ENCODE data around the gene THOP1. TPM values are rescaled to one million over a fixed set of nuclear protein-coding genes. Genes with fewer than 3 reads are reported as not detected.

Gene THOP1
- total and polyA plus RNA-seq, 10 of the 15 experiments (the other 5 are each of a cell fraction or from before 2014, with no cell fraction given) = 1.9 to 270 (median 169) TPM

GRCh38 chr19:2863816-2864215 is 78.5 kb downstream of the THOP1 start:
- intact Hi-C loops (cut with micrococcal nuclease; ENCODE audit: unreplicated experiment) = no loop called here
- ATAC-seq (no peak), FAIRE-seq (no peak), DNase-seq (ENCODE audit: low read depth, low spot score) (no peak)
- H3K36me3 ChIP-seq (ENCODE audit: control insufficient read depth in 2 of 2, insufficient read depth in 2 of 2, low read length in 1 of 2) = no peaks in the 10 kb centered on the region
- RAD21 ChIA-PET (ENCODE audit: unreplicated experiment) = interaction anchor here (0.7 kb wide), 1 partner anchor 211 kb away, joined by 4 read pairs; no protein-coding TSS in a partner anchor
- TF ChIP-seq SRF (IDR thresholded peaks at IDR 0.05; ENCODE audit: low read depth in 2 of 2, low read length in 2 of 2) = no peak
- TF ChIP-seq RAD21 (IDR thresholded peaks at IDR 0.05; ENCODE audit: insufficient read depth, low read depth, low read length) = no peak
- no peaks in the 10 kb centered on the region for H3K4me1 ChIP-seq (ENCODE audit: control insufficient read depth, insufficient read depth, low read length)
- no peaks in the 10 kb centered on the region for H3K27me3 ChIP-seq (replicated peaks in 1 of 2; ENCODE audit: control insufficient read depth in 2 of 2, insufficient read depth in 2 of 2, low read length in 1 of 2)
- POLR2A ChIA-PET = interaction anchor here (0.6 kb wide), 1 partner anchor 488 kb away, joined by 3 read pairs; no protein-coding TSS in a partner anchor
- CTCF ChIA-PET = no interaction called here
- H3K27ac ChIP-seq (ENCODE audit: control insufficient read depth, insufficient read depth) = no peak overlapping the region
- H3K9me3 ChIP-seq (replicated peaks; ENCODE audit: control insufficient read depth, insufficient read depth, low read length) = peaks cover 2% of the 10 kb centered on the region; the same call in 2 of the 3 replicates
- no peak overlapping the region for H3K4me2 ChIP-seq (ENCODE audit: control insufficient read depth, insufficient read depth)
- no peaks in the 10 kb centered on the region for H3K79me2 ChIP-seq (ENCODE audit: control insufficient read depth, insufficient read depth, low read length)
- H3K4me3 ChIP-seq = no peak overlapping the region
- no TSS peak for BruUV-seq (replicated peaks)
- H4K20me1 ChIP-seq (ENCODE audit: control insufficient read depth, insufficient read depth) = no peaks in the 10 kb centered on the region
- WGBS (ENCODE audit: insufficient coverage, insufficient replicate concordance, low lambda C conversion rate, missing lambda C conversion rate) = 62% methylated on average over 10 of the region's 10 CpGs
- SMC1A ChIA-PET (ENCODE audit: uncharacterized antibody, unreplicated experiment) = no interaction called here
- H3K9ac ChIP-seq (ENCODE audit: control insufficient read depth, insufficient read depth, low read length) = no peak overlapping the region
- no peak overlapping the region for H2AFZ ChIP-seq (ENCODE audit: control insufficient read depth, low read depth, low read length)
- in situ Hi-C loops (cut with MboI) = no loop called here

Other genes with a start within 250 kb of the THOP1 start
Only the 7 nearest of the 11 such genes appear.
- 2.7 and 3.8 TPM in 2 replicates for gene GNG7, start 82.8 kb upstream of the THOP1 start, total RNA-seq (2014; rRNA removed)
- 5.3 and 5.4 TPM in 2 replicates for gene GNG7, start 82.8 kb upstream of the THOP1 start, total RNA-seq (2014; rRNA removed; fragmentation: Illumina TruSeq; extraction: Trizol)
- gene GNG7, start 82.8 kb upstream of the THOP1 start, total RNA-seq (2021) = 13.6 and 14.0 TPM in 2 replicates
- gene GNG7, start 82.8 kb upstream of the THOP1 start, polyA plus RNA-seq (2011; rRNA removed) = 1.8 and 1.9 TPM in 2 replicates
- 6.9 and 7.8 TPM in 2 replicates for gene GNG7, start 82.8 kb upstream of the THOP1 start, polyA plus RNA-seq (2014; fragmentation: Illumina TruSeq; extraction: Trizol)
- gene GNG7, start 82.8 kb upstream of the THOP1 start, polyA plus RNA-seq (2014; fragmentation: Nextera tagmentation; extraction: Ambion mirVana) = 1 to 10 TPM; 3.7 to 5.1 TPM
- gene GNG7, start 82.8 kb upstream of the THOP1 start, polyA plus RNA-seq (2014; rRNA removed) = 11.7 and 13.4 TPM in 2 replicates
- gene GNG7, start 82.8 kb upstream of the THOP1 start, polyA plus RNA-seq (2016; fragmentation: Nextera tagmentation; extraction: Ambion mirVana) = 10 to 100 TPM in 1 of 2 experiments, 1 to 10 TPM in 1; 9.8 to 10.6 TPM
- not detected in 2 replicates for gene DIRAS1, start 64.1 kb upstream of the THOP1 start, total RNA-seq (2014; rRNA removed)
- 0.09 TPM in 1 of 2 replicates, not detected in the other for gene DIRAS1, start 64.1 kb upstream of the THOP1 start, total RNA-seq (2014; rRNA removed; fragmentation: Illumina TruSeq; extraction: Trizol)
- 0.18 and 0.48 TPM in 2 replicates for gene DIRAS1, start 64.1 kb upstream of the THOP1 start, total RNA-seq (2021)
- 0.03 and 0.05 TPM in 2 replicates for gene DIRAS1, start 64.1 kb upstream of the THOP1 start, polyA plus RNA-seq (2011; rRNA removed)
- 0.07 TPM in 1 of 2 replicates, not detected in the other for gene DIRAS1, start 64.1 kb upstream of the THOP1 start, polyA plus RNA-seq (2014; fragmentation: Illumina TruSeq; extraction: Trizol)
- gene DIRAS1, start 64.1 kb upstream of the THOP1 start, polyA plus RNA-seq (2014; fragmentation: Nextera tagmentation; extraction: Ambion mirVana) = not detected
- gene DIRAS1, start 64.1 kb upstream of the THOP1 start, polyA plus RNA-seq (2014; rRNA removed) = 0.08 TPM in 1 of 2 replicates, not detected in the other
- under 1 TPM; 0.04 to 0.13 TPM for gene DIRAS1, start 64.1 kb upstream of the THOP1 start, polyA plus RNA-seq (2016; fragmentation: Nextera tagmentation; extraction: Ambion mirVana)
- 46.0 and 50.2 TPM in 2 replicates for gene SLC39A3, start 45.5 kb upstream of the THOP1 start, total RNA-seq (2014; rRNA removed)
- gene SLC39A3, start 45.5 kb upstream of the THOP1 start, total RNA-seq (2014; rRNA removed; fragmentation: Illumina TruSeq; extraction: Trizol) = 31.2 and 33.7 TPM in 2 replicates
- 48.4 and 52.1 TPM in 2 replicates for gene SLC39A3, start 45.5 kb upstream of the THOP1 start, total RNA-seq (2021)
- gene SLC39A3, start 45.5 kb upstream of the THOP1 start, polyA plus RNA-seq (2011; rRNA removed) = 18.7 and 29.6 TPM in 2 replicates
- gene SLC39A3, start 45.5 kb upstream of the THOP1 start, polyA plus RNA-seq (2014; fragmentation: Illumina TruSeq; extraction: Trizol) = 20.9 and 59.4 TPM in 2 replicates
- gene SLC39A3, start 45.5 kb upstream of the THOP1 start, polyA plus RNA-seq (2014; fragmentation: Nextera tagmentation; extraction: Ambion mirVana) = 1 to 10 TPM in 1 of 2 experiments, under 1 TPM in 1; 0.63 to 1.1 TPM
- 54.5 and 54.9 TPM in 2 replicates for gene SLC39A3, start 45.5 kb upstream of the THOP1 start, polyA plus RNA-seq (2014; rRNA removed)
- 10 to 100 TPM; 58.7 to 67.1 TPM for gene SLC39A3, start 45.5 kb upstream of the THOP1 start, polyA plus RNA-seq (2016; fragmentation: Nextera tagmentation; extraction: Ambion mirVana)
- gene SGTA, start 2.2 kb upstream of the THOP1 start, total RNA-seq (2014; rRNA removed) = 51.2 and 59.2 TPM in 2 replicates
- gene SGTA, start 2.2 kb upstream of the THOP1 start, total RNA-seq (2014; rRNA removed; fragmentation: Illumina TruSeq; extraction: Trizol) = 22.9 and 26.2 TPM in 2 replicates
- 69.2 and 76.3 TPM in 2 replicates for gene SGTA, start 2.2 kb upstream of the THOP1 start, total RNA-seq (2021)
- 19.9 and 32.9 TPM in 2 replicates for gene SGTA, start 2.2 kb upstream of the THOP1 start, polyA plus RNA-seq (2011; rRNA removed)
- 13.2 and 37.1 TPM in 2 replicates for gene SGTA, start 2.2 kb upstream of the THOP1 start, polyA plus RNA-seq (2014; fragmentation: Illumina TruSeq; extraction: Trizol)
- gene SGTA, start 2.2 kb upstream of the THOP1 start, polyA plus RNA-seq (2014; fragmentation: Nextera tagmentation; extraction: Ambion mirVana) = 1 to 10 TPM; 2.0 to 3.1 TPM
- gene SGTA, start 2.2 kb upstream of the THOP1 start, polyA plus RNA-seq (2014; rRNA removed) = 64.2 and 78.7 TPM in 2 replicates
- gene SGTA, start 2.2 kb upstream of the THOP1 start, polyA plus RNA-seq (2016; fragmentation: Nextera tagmentation; extraction: Ambion mirVana) = 100 to 1,000 TPM; 102 TPM
- 1.7 and 2.1 TPM in 2 replicates for gene ZNF554, start 34.4 kb downstream of the THOP1 start, total RNA-seq (2014; rRNA removed)
- 1.5 and 1.8 TPM in 2 replicates for gene ZNF554, start 34.4 kb downstream of the THOP1 start, total RNA-seq (2014; rRNA removed; fragmentation: Illumina TruSeq; extraction: Trizol)
- 1.7 TPM in 2 replicates for gene ZNF554, start 34.4 kb downstream of the THOP1 start, total RNA-seq (2021)
- gene ZNF554, start 34.4 kb downstream of the THOP1 start, polyA plus RNA-seq (2011; rRNA removed) = 1.3 and 1.7 TPM in 2 replicates
- 1.2 and 1.4 TPM in 2 replicates for gene ZNF554, start 34.4 kb downstream of the THOP1 start, polyA plus RNA-seq (2014; fragmentation: Illumina TruSeq; extraction: Trizol)
- gene ZNF554, start 34.4 kb downstream of the THOP1 start, polyA plus RNA-seq (2014; fragmentation: Nextera tagmentation; extraction: Ambion mirVana) = under 1 TPM; 0.19 to 0.38 TPM
- 0.96 and 1.3 TPM in 2 replicates for gene ZNF554, start 34.4 kb downstream of the THOP1 start, polyA plus RNA-seq (2014; rRNA removed)
- 1 to 10 TPM; 1.2 to 1.4 TPM for gene ZNF554, start 34.4 kb downstream of the THOP1 start, polyA plus RNA-seq (2016; fragmentation: Nextera tagmentation; extraction: Ambion mirVana)
- gene ZNF555, start 56.0 kb downstream of the THOP1 start, total RNA-seq (2014; rRNA removed) = 0.62 and 0.71 TPM in 2 replicates
- gene ZNF555, start 56.0 kb downstream of the THOP1 start, total RNA-seq (2014; rRNA removed; fragmentation: Illumina TruSeq; extraction: Trizol) = 1.6 and 1.7 TPM in 2 replicates
- 0.90 and 1.2 TPM in 2 replicates for gene ZNF555, start 56.0 kb downstream of the THOP1 start, total RNA-seq (2021)
- 1.9 and 2.8 TPM in 2 replicates for gene ZNF555, start 56.0 kb downstream of the THOP1 start, polyA plus RNA-seq (2011; rRNA removed)
- 1.3 and 1.5 TPM in 2 replicates for gene ZNF555, start 56.0 kb downstream of the THOP1 start, polyA plus RNA-seq (2014; fragmentation: Illumina TruSeq; extraction: Trizol)
- 1 to 10 TPM in 1 of 2 experiments, under 1 TPM in 1; 0.68 to 1.7 TPM for gene ZNF555, start 56.0 kb downstream of the THOP1 start, polyA plus RNA-seq (2014; fragmentation: Nextera tagmentation; extraction: Ambion mirVana)
- gene ZNF555, start 56.0 kb downstream of the THOP1 start, polyA plus RNA-seq (2014; rRNA removed) = 0.58 and 1.0 TPM in 2 replicates
- gene ZNF555, start 56.0 kb downstream of the THOP1 start, polyA plus RNA-seq (2016; fragmentation: Nextera tagmentation; extraction: Ambion mirVana) = 1 to 10 TPM; 1.2 to 1.4 TPM
- gene ZNF556, start 81.8 kb downstream of the THOP1 start, total RNA-seq (2014; rRNA removed) = not detected in 2 replicates
- gene ZNF556, start 81.8 kb downstream of the THOP1 start, total RNA-seq (2014; rRNA removed; fragmentation: Illumina TruSeq; extraction: Trizol) = not detected in 2 replicates
- not detected in 2 replicates for gene ZNF556, start 81.8 kb downstream of the THOP1 start, total RNA-seq (2021)
- not detected in 2 replicates for gene ZNF556, start 81.8 kb downstream of the THOP1 start, polyA plus RNA-seq (2011; rRNA removed)
- gene ZNF556, start 81.8 kb downstream of the THOP1 start, polyA plus RNA-seq (2014; fragmentation: Illumina TruSeq; extraction: Trizol) = 0.25 TPM in 1 of 2 replicates, not detected in the other
- gene ZNF556, start 81.8 kb downstream of the THOP1 start, polyA plus RNA-seq (2014; fragmentation: Nextera tagmentation; extraction: Ambion mirVana) = not detected
- gene ZNF556, start 81.8 kb downstream of the THOP1 start, polyA plus RNA-seq (2014; rRNA removed) = not detected in 2 replicates
- not detected for gene ZNF556, start 81.8 kb downstream of the THOP1 start, polyA plus RNA-seq (2016; fragmentation: Nextera tagmentation; extraction: Ambion mirVana)

Measured in GM12878 (cell line).